GM21526 (cell line): Measurements from ENCODE around the gene PVRIG.
"Not testable (repeated sequence)": the region's sequence is repeated elsewhere in the genome, so short reads cannot be mapped to it uniquely, and the experiment has no call there.

Experiments used
- ATAC-seq: cut with Tn5 transposase; IDR thresholded peaks from one replicate; pipeline ENCODE4 v1.9.1; 2021; ENCODE audit warnings: moderate library complexity; ENCODE audit not compliant: unreplicated experiment, low FRiP score

PVRIG gene

GRCh38 chr7:100223376-100223927, 3.7 kb downstream of the PVRIG start:
- ATAC-seq = not testable (repeated sequence)

GRCh38 chr7:100224891-100225290, 5.1 kb downstream of the PVRIG start:
- ATAC-seq = not testable (repeated sequence)

- ATAC-seq = not testable (repeated sequence)
Measured at GRCh38 chr7:100234660-100235317, 15.0 kb downstream of the PVRIG start.

- not testable (repeated sequence) for ATAC-seq
Measured at GRCh38 chr7:100239975-100240374, 20.2 kb downstream of the PVRIG start.

DNA sequence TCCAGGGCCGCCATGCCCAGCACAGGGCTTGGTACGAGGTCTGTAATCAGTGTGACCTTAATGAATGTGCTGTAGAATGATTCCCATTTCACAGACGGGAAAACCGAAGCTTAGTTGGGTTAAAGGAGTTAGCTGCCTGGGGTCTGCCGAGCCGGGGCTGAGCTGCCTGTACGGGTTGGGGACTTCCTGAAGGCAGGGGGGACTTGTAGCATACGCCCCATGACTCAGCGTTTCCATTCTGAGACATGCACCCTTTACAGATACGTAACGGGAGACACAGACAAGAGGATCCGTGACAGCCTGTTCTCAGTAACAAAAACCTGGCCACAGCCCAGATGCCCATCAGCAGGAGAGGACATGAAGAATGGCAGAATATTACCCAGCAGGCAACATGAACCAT, 23.6 kb downstream of the PVRIG start:
- not testable (repeated sequence) for ATAC-seq

DNA sequence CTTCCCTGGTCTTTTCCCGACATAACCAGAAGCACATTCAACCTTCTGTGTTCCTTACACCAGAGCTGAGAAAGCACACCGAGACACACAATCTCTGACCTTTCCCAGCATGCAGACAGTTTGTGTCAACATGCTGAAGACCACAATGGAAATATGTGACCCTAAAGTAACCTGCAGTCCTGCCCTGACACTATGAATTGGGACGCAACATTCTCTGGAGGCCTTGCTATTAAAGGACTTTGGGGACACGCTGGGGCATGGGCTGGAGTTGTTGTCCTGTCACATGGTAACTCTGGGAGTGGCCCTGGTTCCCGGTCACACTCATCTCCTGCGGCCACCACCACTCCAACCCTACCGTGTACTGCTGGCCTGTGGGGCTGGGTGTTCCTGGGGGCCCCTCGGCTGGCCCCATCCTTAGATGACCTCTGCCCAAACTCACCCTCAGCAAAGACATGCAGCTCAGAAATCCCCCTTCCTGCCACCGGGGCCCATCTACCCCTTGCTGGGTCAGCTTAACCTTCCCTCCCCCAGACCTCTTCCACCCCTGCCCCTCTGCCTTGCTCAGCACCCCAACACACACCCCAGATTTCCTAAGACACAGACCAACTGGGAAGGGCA, 25.3 kb downstream of the PVRIG start:
- not testable (repeated sequence) for ATAC-seq

DNA sequence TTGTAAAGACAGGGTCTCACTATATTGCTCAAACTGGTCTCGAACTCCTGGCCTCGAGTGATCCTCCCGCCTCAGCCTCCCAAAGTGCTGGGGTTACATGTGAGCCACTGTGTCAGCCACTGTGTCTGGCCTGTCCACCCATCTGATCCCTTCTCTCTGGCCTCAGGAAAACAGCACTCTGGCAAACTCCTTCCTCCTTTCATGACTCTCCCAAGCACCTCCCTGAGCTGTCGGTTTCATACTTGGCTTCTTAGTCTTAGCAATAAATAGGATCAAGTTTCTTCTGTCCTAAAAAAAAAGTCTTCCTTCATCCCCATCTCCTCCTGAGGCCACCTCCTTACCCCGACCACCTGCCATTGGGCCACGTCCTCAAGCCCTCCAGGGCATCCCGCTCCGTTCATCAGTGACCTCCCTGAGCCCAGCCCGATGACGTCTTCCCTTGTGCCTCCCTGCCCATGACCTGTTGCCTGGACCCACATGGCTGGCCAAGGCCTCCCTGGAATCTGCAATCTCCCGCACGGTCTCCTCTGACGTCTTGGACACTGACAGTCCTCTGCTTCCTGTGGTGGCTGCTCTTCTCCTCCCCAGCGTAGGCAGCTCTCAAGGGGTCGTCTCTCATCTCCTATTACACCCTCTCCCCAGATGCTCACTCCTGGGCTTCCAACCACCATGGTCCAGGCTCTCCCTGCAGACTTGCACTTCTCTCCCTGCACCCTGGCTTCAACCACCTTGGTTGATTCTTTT, 26.5 kb downstream of the PVRIG start:
- ATAC-seq = not testable (repeated sequence)

DNA sequence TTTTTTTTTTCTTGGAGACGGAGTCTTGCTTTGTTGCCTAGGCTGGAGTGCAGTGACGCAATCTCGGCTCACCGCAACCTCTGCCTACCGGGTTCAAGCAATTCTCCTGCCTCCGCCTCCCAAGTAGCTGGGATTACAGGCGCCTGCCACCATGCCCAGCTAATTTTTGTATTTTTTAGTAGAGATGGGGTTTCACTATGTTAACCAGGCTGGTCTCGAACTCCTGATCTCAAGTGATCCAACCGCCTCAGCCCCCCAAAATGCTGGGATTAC, 27.1 kb downstream of the PVRIG start:
- not testable (repeated sequence) for ATAC-seq

GRCh38 chr7:100247152-100247757, 27.5 kb downstream of the PVRIG start:
- no peak for ATAC-seq

- ATAC-seq = no peak
Measured at GRCh38 chr7:100248483-100248882, 28.7 kb downstream of the PVRIG start.

DNA sequence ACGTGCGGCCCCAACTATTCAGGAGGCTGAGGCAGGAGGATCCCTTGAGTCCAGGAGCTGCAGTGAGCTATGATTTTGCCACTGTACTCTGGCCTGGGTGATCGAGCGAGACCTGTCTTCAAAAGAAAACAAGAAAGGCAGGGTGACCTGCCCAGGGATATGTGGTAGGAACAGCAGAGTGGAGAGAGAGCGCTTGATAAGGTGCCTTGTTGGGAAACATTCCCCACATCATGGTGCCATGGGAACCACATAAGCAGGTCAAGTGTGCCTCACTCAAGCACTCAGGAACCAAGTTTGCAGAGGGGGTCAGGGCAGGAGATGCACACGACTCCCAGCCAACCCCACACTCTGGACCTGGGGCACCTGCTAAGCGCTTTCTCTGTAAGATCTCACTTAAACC, 37.3 kb downstream of the PVRIG start:
- no peak for ATAC-seq

GRCh38 chr7:100259984-100260383, 40.2 kb downstream of the PVRIG start:
- not testable (repeated sequence) for ATAC-seq

- ATAC-seq = not testable (repeated sequence)
Measured at GRCh38 chr7:100262896-100263295, 43.1 kb downstream of the PVRIG start.

DNA sequence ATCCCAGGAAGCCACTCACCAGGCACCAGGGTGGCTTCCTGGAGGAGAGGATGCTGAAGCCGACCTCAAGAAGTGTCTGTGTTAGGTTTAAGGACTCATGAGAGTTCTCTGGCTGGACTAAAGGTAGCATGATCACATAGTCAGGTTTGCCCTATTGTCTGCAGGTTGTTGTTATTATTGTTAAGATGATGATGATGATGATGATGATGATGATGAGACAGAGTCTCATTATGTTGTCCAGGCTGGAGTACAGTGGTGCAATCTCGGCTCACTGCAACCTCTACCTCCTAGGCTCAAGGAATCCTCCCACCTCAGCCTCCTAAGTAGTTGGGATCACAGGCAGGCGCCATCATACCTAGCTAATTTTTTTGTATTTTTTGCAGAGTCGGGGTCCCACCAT, 44.5 kb downstream of the PVRIG start:
- ATAC-seq = not testable (repeated sequence)

DNA sequence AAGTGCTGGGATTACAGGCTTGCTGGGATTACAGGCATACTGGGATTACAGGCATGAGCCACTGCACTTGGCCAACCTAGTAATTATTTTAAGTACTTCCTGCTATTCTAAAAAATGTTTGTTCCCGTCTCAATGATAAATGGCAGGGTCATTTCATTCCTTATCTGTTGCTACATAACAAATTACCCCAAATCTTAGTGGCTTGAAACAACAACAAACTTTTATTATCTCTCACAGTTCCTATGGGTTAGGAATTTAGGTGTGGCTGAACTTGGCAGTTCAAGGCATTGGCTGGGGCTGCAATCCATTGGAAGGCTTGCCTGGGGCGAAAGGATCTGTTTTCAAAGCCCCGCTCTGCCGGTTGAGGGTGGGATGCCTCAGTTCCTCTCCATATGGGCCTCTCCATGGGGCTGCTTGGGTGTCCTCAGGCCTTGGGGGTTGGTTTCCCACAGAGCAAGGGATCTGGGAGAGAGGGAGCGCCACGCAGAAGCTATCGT, 45.0 kb downstream of the PVRIG start:
- not testable (repeated sequence) for ATAC-seq

DNA sequence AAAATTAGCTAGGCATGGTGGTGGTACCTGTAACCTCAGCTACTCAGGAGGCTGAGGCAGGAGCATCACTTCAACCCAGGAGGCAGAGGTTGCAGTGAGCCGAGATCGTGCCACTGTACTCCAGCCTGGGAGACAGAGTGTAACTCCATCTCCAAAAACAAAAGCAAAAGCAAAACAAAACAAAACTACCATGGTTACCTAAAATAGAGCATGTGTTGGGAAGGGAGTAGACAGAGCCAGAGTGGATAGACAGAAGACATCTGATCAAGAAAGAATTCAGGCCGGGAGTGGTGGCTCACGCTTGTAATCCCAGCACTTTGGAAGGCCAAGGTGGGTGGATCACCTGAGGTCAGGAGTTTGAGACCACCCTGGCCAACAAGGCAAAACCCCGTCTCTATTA, 46.1 kb downstream of the PVRIG start:
- not testable (repeated sequence) for ATAC-seq

DNA sequence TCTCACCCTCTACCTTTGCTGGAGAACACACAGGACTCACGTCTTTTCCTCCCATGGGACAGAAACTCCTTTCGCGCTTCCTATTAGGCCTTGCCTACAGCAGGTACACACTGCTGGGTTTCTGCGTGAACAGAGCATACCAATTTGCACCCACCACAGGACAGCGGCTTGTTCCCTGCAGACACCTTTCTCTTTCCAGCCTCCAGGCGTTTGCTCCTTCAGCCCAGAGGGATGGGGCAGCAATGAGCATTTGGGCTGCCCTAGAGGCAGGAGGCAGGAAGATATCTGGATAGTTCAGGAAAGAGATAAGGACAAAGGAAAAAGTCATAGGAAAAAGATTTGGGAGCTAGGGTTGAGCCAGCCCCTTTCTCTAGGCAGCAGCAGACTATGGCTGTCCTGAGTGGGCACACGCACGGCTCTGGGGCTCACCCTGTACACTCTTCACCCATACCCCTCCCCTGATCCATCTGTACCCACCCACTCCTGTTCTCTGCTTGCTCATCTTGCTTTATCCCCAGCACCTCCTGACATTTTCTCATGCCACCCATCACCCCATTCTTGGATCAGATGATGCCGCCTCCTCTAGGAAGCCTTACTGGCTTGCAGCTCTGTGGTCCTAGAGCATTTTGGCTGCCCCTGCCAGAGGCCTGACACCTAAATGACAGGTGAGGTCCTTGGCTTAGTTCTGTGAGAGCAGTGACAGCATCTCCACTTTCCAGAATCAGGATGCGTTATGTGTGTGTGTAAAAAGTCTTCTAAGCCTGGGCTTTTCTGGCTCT, 47.0 kb downstream of the PVRIG start:
- no peak for ATAC-seq

DNA sequence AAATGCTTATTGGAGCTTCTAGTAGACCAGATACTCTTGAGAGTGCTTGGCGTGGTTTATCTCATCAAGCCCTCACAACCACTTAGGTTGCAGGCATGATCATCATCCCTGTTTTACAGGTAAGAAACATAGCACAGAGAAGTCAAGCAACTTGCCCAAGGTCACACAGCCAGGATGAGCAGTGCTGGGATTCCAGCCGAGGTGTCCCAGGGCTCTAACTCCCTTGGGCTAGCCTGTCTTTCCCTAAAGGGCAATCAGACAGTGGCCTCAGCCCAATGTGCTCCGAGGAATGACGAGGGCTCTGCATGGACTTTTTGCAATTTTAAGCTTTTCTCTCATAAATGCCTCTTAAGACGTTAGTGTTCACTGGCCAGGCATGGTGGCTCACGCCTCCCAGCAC, 47.9 kb downstream of the PVRIG start:
- no peak for ATAC-seq

DNA sequence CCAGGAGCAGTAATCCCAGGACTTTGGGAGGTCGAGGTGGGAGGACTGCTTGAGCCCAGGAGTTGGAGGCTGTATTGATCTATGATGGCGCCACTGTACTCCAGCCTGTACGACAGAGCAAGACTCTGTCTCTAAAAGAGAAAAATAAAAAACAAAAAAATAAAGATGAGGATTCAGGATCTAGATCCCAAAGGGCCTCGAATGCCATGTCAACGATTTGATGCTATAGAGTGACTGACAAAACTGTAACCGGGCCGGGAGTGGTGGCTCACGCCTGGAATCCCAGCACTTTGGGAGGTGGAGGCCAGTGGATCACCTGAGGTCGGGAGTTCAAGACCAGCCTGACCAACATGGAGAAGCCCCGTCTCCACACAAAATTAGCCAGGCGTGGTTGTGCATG, 49.1 kb downstream of the PVRIG start:
- not testable (repeated sequence) for ATAC-seq
